Common myeloid progenitor, CD34-positive (primary cell): ENCODE data around the gene PDGFB.

Experiments
- CTCF ChIA-PET: fragments of 350-600 bp; sonication (Branson Sonifier 250); formaldehyde crosslinking; loops from one replicate; lab custom pipeline; 2021; ENCODE audit warnings: antibody characterized with exemption; lab: Charles Lee
- POLR2A ChIA-PET: fragments of 350-600 bp; sonication (Branson Sonifier 250); formaldehyde crosslinking; loops from one replicate; lab custom pipeline; 2021; ENCODE audit warnings: antibody characterized with exemption; lab: Charles Lee
- DNase-seq, 3 donors: peaks; one replicate each; pipeline versions ENCODE4 v3.0.0 to v3.0.0-alpha.2; 2013
- H3K27ac ChIP-seq, 2 experiments: 1 replicate in 1 of 2; 2 replicates in 1 of 2; pipeline ENCODE4 v1.7.0; 2013; ENCODE audit warnings: inconsistent platforms in 2 of 2, low read length in 2 of 2, mild to moderate bottlenecking in 2 of 2, low read depth in 1 of 2, moderate library complexity in 1 of 2; ENCODE audit not compliant: severe bottlenecking in 2 of 2, insufficient read depth in 1 of 2, poor library complexity in 1 of 2
- H3K27me3 ChIP-seq, 5 experiments: replicated peaks in 2 of 5; 1 replicate in 3 of 5; 2 replicates in 2 of 5; pipeline versions ENCODE4 v1.6.1 to v1.7.0; 2013; ENCODE audit warnings: low read length in 4 of 5, mild to moderate bottlenecking in 2 of 5, moderate library complexity in 2 of 5, inconsistent platforms in 1 of 5; ENCODE audit not compliant: insufficient read depth in 5 of 5, control insufficient read depth in 4 of 5
- H3K36me3 ChIP-seq, 4 experiments: 1 replicate in 2 of 4; 2 replicates in 2 of 4; pipeline versions ENCODE4 v1.6.1 to v1.7.0; 2013; ENCODE audit warnings: low read length in 3 of 4, control low read depth in 1 of 4, mild to moderate bottlenecking in 1 of 4; ENCODE audit not compliant: control insufficient read depth in 4 of 4, insufficient read depth in 4 of 4
- H3K4me1 ChIP-seq, 4 experiments: 1 replicate in 3 of 4; 2 replicates in 1 of 4; pipeline versions ENCODE4 v1.6.1 to v1.7.1; 2013; ENCODE audit warnings: low read length in 3 of 4, mild to moderate bottlenecking in 3 of 4, control low read depth in 1 of 4, inconsistent platforms in 1 of 4, moderate library complexity in 1 of 4; ENCODE audit not compliant: control insufficient read depth in 4 of 4, insufficient read depth in 4 of 4; ENCODE audit errors: control extremely low read depth in 1 of 4
- H3K4me3 ChIP-seq, 7 experiments: 1 replicate in 4 of 7; 2 replicates in 3 of 7; pipeline versions ENCODE4 v1.5.1 to v1.7.0; 2013; ENCODE audit warnings: mild to moderate bottlenecking in 7 of 7, low read length in 6 of 7, moderate library complexity in 6 of 7, inconsistent platforms in 2 of 7, low read depth in 2 of 7, control low read depth in 1 of 7; ENCODE audit not compliant: insufficient read depth in 4 of 7, control insufficient read depth in 1 of 7; ENCODE audit errors: extremely low read depth in 1 of 7
- H3K9me3 ChIP-seq, 5 experiments: 1 replicate in 4 of 5; 2 replicates in 1 of 5; pipeline versions ENCODE4 v1.6.1 to v1.7.1; 2013; ENCODE audit warnings: low read length in 4 of 5, mild to moderate bottlenecking in 2 of 5, inconsistent platforms in 1 of 5, low read depth in 1 of 5, moderate library complexity in 1 of 5; ENCODE audit not compliant: control insufficient read depth in 4 of 5, insufficient read depth in 2 of 5; ENCODE audit errors: control extremely low read depth in 1 of 5
- WGBS: methylation state at CpG from one replicate; pipeline ENCODE4 v1.1.5; 2013; ENCODE audit not compliant: insufficient coverage; 5-methylcytosine and 5-hydroxymethylcytosine counted together

Gene PDGFB

DNA sequence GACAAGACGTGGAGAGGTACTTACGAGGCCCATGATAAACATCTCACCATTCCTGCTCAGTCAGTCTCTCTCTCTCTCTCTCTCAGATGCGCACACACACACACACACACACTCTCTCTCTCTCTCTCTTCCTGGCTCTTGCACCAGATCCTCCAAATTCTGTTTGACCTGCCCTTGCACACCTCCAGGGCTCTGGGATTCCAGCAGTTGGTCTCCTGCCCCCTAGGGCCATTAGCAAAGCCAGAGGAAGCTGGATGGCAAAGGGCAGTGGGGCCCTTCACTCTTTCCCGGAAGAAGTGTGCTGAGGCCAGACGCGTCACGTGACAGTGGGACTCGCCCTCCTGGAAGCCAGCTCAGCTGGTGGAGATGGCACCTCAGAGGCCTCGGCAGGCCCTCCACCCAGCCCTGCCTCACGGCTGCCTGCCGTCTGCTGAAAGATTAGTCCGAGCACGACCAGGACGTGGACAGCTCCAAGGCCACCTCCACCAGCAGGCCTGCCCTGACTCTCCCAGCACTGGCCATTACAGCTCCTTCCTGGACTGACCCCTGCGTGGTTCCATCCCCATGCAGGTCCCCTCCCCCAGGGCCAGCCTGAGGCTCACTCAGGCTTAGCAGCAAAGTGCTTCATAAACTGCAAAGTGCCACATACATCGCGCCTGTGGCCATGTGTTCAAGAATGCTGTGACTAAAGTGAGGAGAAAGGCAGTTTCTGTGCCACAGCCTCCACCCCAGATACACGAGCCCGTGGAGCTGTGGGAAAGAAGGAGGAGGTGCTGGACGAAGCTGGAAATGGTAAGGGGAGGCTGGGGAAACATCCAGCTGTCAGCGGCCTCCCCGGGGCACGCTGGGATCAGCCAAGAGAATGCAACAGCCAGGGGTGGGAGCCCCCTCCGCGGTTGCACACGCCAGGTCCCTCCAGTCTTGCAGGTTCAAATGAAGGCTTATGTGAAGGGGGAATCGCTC is 3.7 kb downstream of the PDGFB start:
- H3K27ac ChIP-seq: no peak overlapping the region
- H3K4me1 ChIP-seq: peaks cover 2 to 78% (median 58%) of the 10 kb centered on the region in 4 experiments
- H3K27me3 ChIP-seq: peaks cover 0 to 94% (median 42%) of the 10 kb centered on the region in 5 experiments
- peak in 1 of 3 donors; percentile 46 for DNase-seq
- no peaks in the 10 kb centered on the region for H3K36me3 ChIP-seq
- ChIA-PET CTCF (interaction anchor here (0.8 to 1.1 kb wide), 3 partner anchors 14 to 70 kb away, joined by 3 read pairs; no protein-coding TSS in a partner anchor), POLR2A (no interaction called here)
- 5% methylated on average over 24 of the region's 27 CpGs for WGBS
- H3K4me3 ChIP-seq: no peak overlapping the region
- no peaks in the 10 kb centered on the region for H3K9me3 ChIP-seq

DNA sequence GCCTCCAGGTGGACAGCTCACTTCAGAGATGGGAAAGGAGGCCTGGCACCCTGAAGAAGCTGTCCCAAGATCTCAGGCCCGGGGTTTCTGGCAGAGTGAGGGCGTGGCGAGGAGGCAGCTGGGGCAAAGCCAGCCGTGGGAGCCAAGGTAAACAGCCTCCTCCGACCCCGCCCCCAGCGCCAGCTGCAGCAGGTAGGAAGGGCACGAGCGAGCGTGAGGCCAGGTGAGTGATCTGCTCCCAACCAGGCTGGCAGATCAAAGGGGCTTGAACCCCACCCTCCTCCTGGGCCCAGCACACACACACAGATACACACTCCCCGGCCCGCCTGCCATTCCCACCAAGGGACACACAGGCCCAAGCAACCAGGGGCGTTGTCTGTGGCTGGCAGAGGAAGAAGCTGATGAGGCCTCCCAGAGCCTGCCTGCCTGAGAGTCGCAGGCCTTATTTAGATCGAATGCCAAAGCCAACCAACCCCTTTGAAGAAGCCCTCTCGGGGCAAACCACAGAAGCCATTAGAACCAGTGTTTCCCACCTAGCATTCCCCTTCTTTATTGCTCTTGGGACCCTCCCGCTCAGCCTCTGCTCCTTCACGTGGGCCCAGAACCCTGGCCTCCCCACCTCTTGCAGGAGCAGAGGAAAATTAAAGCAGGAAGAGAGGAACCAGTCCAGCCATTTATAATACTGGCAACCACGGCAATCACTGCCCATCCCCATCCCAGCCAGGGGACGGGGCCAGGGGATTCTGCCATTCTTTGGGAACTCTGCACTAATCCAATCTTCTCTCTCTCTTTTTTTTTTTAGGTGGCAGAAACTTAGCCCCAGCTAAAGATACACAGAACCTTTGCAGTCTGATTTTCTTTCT is 5.0 kb downstream of the PDGFB start:
- Histone ChIP-seq H3K27ac (no peak overlapping the region), H3K4me3 (no peak overlapping the region), H3K4me1 (peaks cover 4 to 86% (median 67%) of the 10 kb centered on the region in 4 experiments), H3K27me3 (peaks cover 0 to 93% (median 38%) of the 10 kb centered on the region in 5 experiments), H3K9me3 (no peaks in the 10 kb centered on the region), H3K36me3 (no peaks in the 10 kb centered on the region)
- WGBS: 52% methylated on average over 14 of the region's 20 CpGs
- CTCF ChIA-PET: interaction anchor here (1.2 to 2.5 kb wide), 4 partner anchors 10 to 22 kb away, joined by 3 to 9 read pairs (median 4); no protein-coding TSS in a partner anchor
- POLR2A ChIA-PET: no interaction called here
- DNase-seq: no peak

GRCh38 chr22:39238966-39239505 is 5.7 kb downstream of the PDGFB start:
- 70% methylated on average over 7 of the region's 12 CpGs for WGBS
- Histone ChIP-seq H3K36me3 (no peaks in the 10 kb centered on the region), H3K9me3 (no peaks in the 10 kb centered on the region), H3K27me3 (peaks cover 0 to 93% (median 38%) of the 10 kb centered on the region in 5 experiments), H3K4me3 (no peak overlapping the region), H3K4me1 (peaks cover 4 to 86% (median 65%) of the 10 kb centered on the region in 4 experiments), H3K27ac (no peak overlapping the region)
- peak in 1 of 3 donors; percentile 58 for DNase-seq
- ChIA-PET POLR2A (no interaction called here), CTCF (interaction anchor here (0.9 to 2.5 kb wide), 5 partner anchors 9 to 22 kb away, joined by 3 to 9 read pairs (median 3); no protein-coding TSS in a partner anchor)

GRCh38 chr22:39238561-39238960 is 6.2 kb downstream of the PDGFB start:
- WGBS: 76% methylated on average over 6 of the region's 8 CpGs
- H3K9me3 ChIP-seq: no peaks in the 10 kb centered on the region
- H3K27me3 ChIP-seq: peaks cover 0 to 95% (median 39%) of the 10 kb centered on the region in 5 experiments
- CTCF ChIA-PET: interaction anchor here (0.9 to 2.5 kb wide), 5 partner anchors 9 to 23 kb away, joined by 3 to 9 read pairs (median 3); no protein-coding TSS in a partner anchor
- DNase-seq: no peak
- POLR2A ChIA-PET: no interaction called here
- H3K4me1 ChIP-seq: peaks cover 4 to 85% (median 65%) of the 10 kb centered on the region in 4 experiments
- no peaks in the 10 kb centered on the region for H3K36me3 ChIP-seq
- H3K4me3 ChIP-seq: no peak overlapping the region
- no peak overlapping the region for H3K27ac ChIP-seq

GRCh38 chr22:39238101-39238466 is 6.7 kb downstream of the PDGFB start:
- WGBS: 80% methylated on average over 5 of the region's 5 CpGs
- Histone ChIP-seq H3K27me3 (peaks cover 0 to 95% (median 42%) of the 10 kb centered on the region in 5 experiments), H3K9me3 (no peaks in the 10 kb centered on the region), H3K4me3 (no peak overlapping the region), H3K36me3 (no peaks in the 10 kb centered on the region), H3K27ac (no peak overlapping the region), H3K4me1 (peaks cover 4 to 84% (median 64%) of the 10 kb centered on the region in 4 experiments)
- no peak for DNase-seq
- POLR2A ChIA-PET: no interaction called here
- CTCF ChIA-PET: interaction anchor here (0.9 to 2.5 kb wide), 2 partner anchors 8 to 13 kb away, joined by 3 to 9 read pairs; no protein-coding TSS in a partner anchor

GRCh38 chr22:39237318-39238100 is 7.3 kb downstream of the PDGFB start:
- no peak overlapping the region for H3K4me3 ChIP-seq
- H3K9me3 ChIP-seq: no peaks in the 10 kb centered on the region
- H3K4me1 ChIP-seq: peaks cover 4 to 78% (median 58%) of the 10 kb centered on the region in 4 experiments
- WGBS: 16% methylated on average over 20 of the region's 22 CpGs
- H3K36me3 ChIP-seq: no peaks in the 10 kb centered on the region
- no peak overlapping the region for H3K27ac ChIP-seq
- POLR2A ChIA-PET: no interaction called here
- DNase-seq: peak in 2 of 3 donors; percentile 64 to 71
- CTCF ChIA-PET: interaction anchor here (0.9 to 2.9 kb wide), 6 partner anchors 8 to 69 kb away, joined by 3 to 9 read pairs (median 5); no protein-coding TSS in a partner anchor
- peaks cover 0 to 95% (median 41%) of the 10 kb centered on the region in 5 experiments for H3K27me3 ChIP-seq
